PFSK-1 (cell line): Measurements from ENCODE around the gene ZNF213. TPM values are rescaled to one million over a fixed set of nuclear protein-coding genes. Genes with fewer than 3 reads are reported as not detected.

ENCODE experiments used
- FOXP2 ChIP-seq: optimal IDR thresholded peaks from 2 replicates; pipeline ENCODE3; 2011; ENCODE audit warnings: borderline replicate concordance, control low read depth, inconsistent platforms; ENCODE audit not compliant: insufficient read depth; ENCODE audit errors: extremely low read length, extremely low read depth
- POLR2AphosphoS5 ChIP-seq: IDR thresholded peaks from 2 replicates; pipeline ENCODE4 v1.6.1; 2012; ENCODE audit warnings: low read depth, mild to moderate bottlenecking, control low read depth, low read length, moderate library complexity
- REST ChIP-seq, 2 experiments: IDR thresholded peaks; 2 replicates each; pipeline versions ENCODE4 v1.6.1 to v1.8.0; 2011 to 2012; ENCODE audit warnings: low read depth in 2 of 2, low read length in 2 of 2, control low read depth in 1 of 2, inconsistent platforms in 1 of 2, mild to moderate bottlenecking in 1 of 2, moderate library complexity in 1 of 2; ENCODE audit not compliant: insufficient read depth in 1 of 2
- SIN3A ChIP-seq: IDR thresholded peaks from 2 replicates; pipeline ENCODE4 v1.6.1; 2012; ENCODE audit warnings: mild to moderate bottlenecking, low read length, moderate library complexity, borderline replicate concordance; ENCODE audit not compliant: insufficient read depth
- TAF1 ChIP-seq: IDR thresholded peaks from 2 replicates; pipeline ENCODE4 v1.6.1; 2012; ENCODE audit warnings: low read length, control low read depth, borderline replicate concordance; ENCODE audit not compliant: insufficient read depth
- polyA plus RNA-seq: library from polyadenylated mRNA; unstranded; fragments of >200 nt; gene quantifications from one replicate; pipeline ENCODE4 v1.2.1, GENCODE V29; 2012; ENCODE audit warnings: low read depth, missing spikeins; ENCODE audit not compliant: insufficient read length

ZNF213 gene
- 10.4 TPM for polyA plus RNA-seq

- TF ChIP-seq TAF1 (peak; percentile 19; the same call in 1 of the 2 replicates), POLR2AphosphoS5 (peak; percentile 79), SIN3A (no peak)
Measured at GRCh38 chr16:3134338-3135125, at the start of gene ZNF213. Gene ZNF213, plus strand, starts transcription at chr16:3135029. Its CDS starts 2,252 bp downstream, at chr16:3137281.

- TF ChIP-seq FOXP2, result no peak
- no peak for TF ChIP-seq POLR2AphosphoS5
- TF ChIP-seq REST (IDR thresholded peaks at IDR 0.05; ENCODE audit: insufficient read depth in 1 of 2, low read depth in 2 of 2, low read length in 2 of 2), result no peak
- TF ChIP-seq TAF1, result no peak
- TF ChIP-seq SIN3A, result no peak
Measured at GRCh38 chr16:3085868-3086595, 48.8 kb upstream of the ZNF213 start.

- TF ChIP-seq FOXP2 (no peak), TAF1 (no peak), REST (IDR thresholded peaks at IDR 0.05; ENCODE audit: insufficient read depth in 1 of 2, low read depth in 2 of 2, low read length in 2 of 2) (no peak), POLR2AphosphoS5 (no peak), SIN3A (no peak)
Measured at GRCh38 chr16:3086596-3087242, 48.1 kb upstream of the ZNF213 start.

- peak; percentile 59 to 81; a peak in 2 of 4 replicates for TF ChIP-seq REST (IDR thresholded peaks at IDR 0.05; ENCODE audit: insufficient read depth in 1 of 2, low read depth in 2 of 2, low read length in 2 of 2)
- TF ChIP-seq SIN3A, result no peak
- TF ChIP-seq TAF1, result no peak
Measured at GRCh38 chr16:3087243-3088235, 47.3 kb upstream of the ZNF213 start.
